ENCODE results near the gene CALU.
A peak's percentile ranks its signal among the peaks of the same experiment; 100 is the strongest.

The CALU gene

GRCh38 chr7:128737867-128738385 lies 1.2 kb upstream of the CALU start:
- Mint-ChIP-seq H3K27me3 (ENCODE audit: low read depth) (peaks cover 4% of the 10 kb centered on the region), H3K9me3 (no peaks in the 10 kb centered on the region), H3K36me3 (ENCODE audit: low read depth) (no peaks in the 10 kb centered on the region), H3K4me3 (peak overlapping the region; percentile 96 to 100 (median 99)), H3K4me1 (peaks cover 38% of the 10 kb centered on the region), H3K27ac (peak overlapping the region; percentile 97 to 98 (median 98))
- TF ChIP-seq CTCF (IDR thresholded peaks at IDR 0.05; ENCODE audit: unreplicated experiment in 3 of 3): no peak

- H3K27me3 Mint-ChIP-seq (ENCODE audit: low read depth): peaks cover 4% of the 10 kb centered on the region
- peaks cover 38% of the 10 kb centered on the region for H3K4me1 Mint-ChIP-seq
- peak overlapping the region; percentile 97 to 98 (median 98) for H3K27ac Mint-ChIP-seq
- no peaks in the 10 kb centered on the region for H3K9me3 Mint-ChIP-seq
- no peak for TF ChIP-seq CTCF (IDR thresholded peaks at IDR 0.05; ENCODE audit: unreplicated experiment in 3 of 3)
- H3K4me3 Mint-ChIP-seq: peak overlapping the region; percentile 96 to 100 (median 99)
- no peaks in the 10 kb centered on the region for H3K36me3 Mint-ChIP-seq (ENCODE audit: low read depth)
These were observed 550 bp upstream of the CALU start for GRCh38 chr7:128738570-128739047.

- H3K27me3 Mint-ChIP-seq (ENCODE audit: low read depth): peaks cover 1% of the 10 kb centered on the region
- H3K27ac Mint-ChIP-seq: peak overlapping the region; percentile 97 to 98 (median 98)
- no peaks in the 10 kb centered on the region for H3K9me3 Mint-ChIP-seq
- peaks cover 6% of the 10 kb centered on the region for H3K36me3 Mint-ChIP-seq (ENCODE audit: low read depth)
- H3K4me1 Mint-ChIP-seq: peaks cover 44% of the 10 kb centered on the region
- no peak for TF ChIP-seq CTCF (IDR thresholded peaks at IDR 0.05; ENCODE audit: unreplicated experiment in 3 of 3)
- H3K4me3 Mint-ChIP-seq: peak overlapping the region; percentile 96 to 100 (median 99)
These were observed 977 bp downstream of the CALU start for GRCh38 chr7:128739990-128740682.

- H3K27me3 Mint-ChIP-seq (ENCODE audit: low read depth): no peaks in the 10 kb centered on the region
- H3K4me3 Mint-ChIP-seq: peak overlapping the region; percentile 42 to 100 (median 65)
- peak overlapping the region in 1 of 3 experiments; percentile 49 for H3K27ac Mint-ChIP-seq
- no peak for TF ChIP-seq CTCF (IDR thresholded peaks at IDR 0.05; ENCODE audit: unreplicated experiment in 3 of 3)
- peaks cover 13% of the 10 kb centered on the region for H3K36me3 Mint-ChIP-seq (ENCODE audit: low read depth)
- H3K9me3 Mint-ChIP-seq: no peaks in the 10 kb centered on the region
- peaks cover 44% of the 10 kb centered on the region for H3K4me1 Mint-ChIP-seq
These were observed 1.8 kb downstream of the CALU start for GRCh38 chr7:128740996-128741395.

GRCh38 chr7:128741491-128741890 lies 2.3 kb downstream of the CALU start:
- Mint-ChIP-seq H3K36me3 (ENCODE audit: low read depth) (peaks cover 13% of the 10 kb centered on the region), H3K27ac (peak overlapping the region in 1 of 3 experiments; percentile 49), H3K27me3 (ENCODE audit: low read depth) (no peaks in the 10 kb centered on the region), H3K4me3 (peak overlapping the region; percentile 42 to 100 (median 65)), H3K4me1 (peaks cover 44% of the 10 kb centered on the region), H3K9me3 (no peaks in the 10 kb centered on the region)
- TF ChIP-seq CTCF (IDR thresholded peaks at IDR 0.05; ENCODE audit: unreplicated experiment in 3 of 3): no peak

Data from nephron (organoid).